Aorta (tissue), 5 donors: ENCODE results near the gene CDA. TPM values are rescaled to one million over a fixed set of nuclear protein-coding genes. Genes with fewer than 3 reads are reported as not detected.

Experiments
- ATAC-seq: fragments of 200-7000 bp; cut with Tn5 transposase; one replicate; pipeline ENCODE4 v1.9.1; 2022; ENCODE audit warnings: moderate library complexity; ENCODE audit not compliant: low FRiP score
- DNase-seq, 2 donors: peaks; one replicate each; pipeline ENCODE4 v3.0.0-alpha.2; 2020
- H3K27ac ChIP-seq, 2 donors: one replicate each; pipeline ENCODE4 v1.5.1; 2013; ENCODE audit warnings: low read length in 2 of 2, mild to moderate bottlenecking in 2 of 2, moderate library complexity in 2 of 2, control low read depth in 1 of 2, inconsistent platforms in 1 of 2, low read depth in 1 of 2
- H3K27me3 ChIP-seq, 2 donors: one replicate each; pipeline ENCODE4 v1.6.1; 2013; ENCODE audit warnings: control low read depth in 1 of 2, low read length in 1 of 2, mild to moderate bottlenecking in 1 of 2, moderate library complexity in 1 of 2; ENCODE audit not compliant: insufficient read depth in 2 of 2, control insufficient read depth in 1 of 2
- H3K36me3 ChIP-seq, 2 donors: one replicate each; pipeline ENCODE4 v1.6.1; 2013; ENCODE audit warnings: control low read depth in 1 of 2, low read length in 1 of 2, mild to moderate bottlenecking in 1 of 2; ENCODE audit not compliant: insufficient read depth in 2 of 2, control insufficient read depth in 1 of 2
- H3K4me1 ChIP-seq, 2 donors: one replicate each; pipeline ENCODE4 v1.6.1; 2013; ENCODE audit warnings: low read length in 2 of 2, control low read depth in 1 of 2, mild to moderate bottlenecking in 1 of 2, moderate library complexity in 1 of 2; ENCODE audit not compliant: insufficient read depth in 2 of 2, control insufficient read depth in 1 of 2
- H3K4me3 ChIP-seq, 2 donors: one replicate each; pipeline ENCODE4 v1.5.1; 2013; ENCODE audit warnings: low read length in 2 of 2, control low read depth in 1 of 2, mild to moderate bottlenecking in 1 of 2
- H3K9me3 ChIP-seq: one replicate; pipeline ENCODE4 v1.6.1; 2013; ENCODE audit warnings: mild to moderate bottlenecking, low read length; ENCODE audit not compliant: control insufficient read depth
- WGBS, 2 donors: extraction: QIAGEN DNeasy Blood & Tissue Kit; methylation state at CpG; one replicate each; pipeline ENCODE4 v1.1.7; 2013; 5-methylcytosine and 5-hydroxymethylcytosine counted together
- intact Hi-C, 2 donors: fragments of 100-400 bp; cut with DNase I; formaldehyde crosslinking; loops; one replicate each; pipeline versions ENCODE4 v1.14.2 to v1.15.0; 2022
- polyA plus RNA-seq, 2 donors: library from polyadenylated mRNA; stranded (reverse); fragments of 200-250 nt; gene quantifications; one replicate each; pipeline ENCODE4 v1.2.3, GENCODE V29; 2013
- total RNA-seq, 2 donors: library from RNA; stranded (reverse); fragmentation: NEBNext Ultra II Directional; extraction: Animal tissue kit (Norgen Biotek cat#: 25700); gene quantifications; one replicate each; pipeline ENCODE4 v1.2.1, GENCODE V29; 2021
- donor health status: healthy with polysubstance abuse.
- donor health status: Bipolar disorder and iron deficiency.
- donor health status: DM: no; HTN: no; CAD: no.
- donor health status: DM: no; HTN: no; CAD: no.
- donor health status: DM: yes; HTN: yes; CAD: no.

Gene CDA
- total and polyA plus RNA-seq, 4 donors, result 5.3 to 16.2 (median 7.2) TPM

DNA sequence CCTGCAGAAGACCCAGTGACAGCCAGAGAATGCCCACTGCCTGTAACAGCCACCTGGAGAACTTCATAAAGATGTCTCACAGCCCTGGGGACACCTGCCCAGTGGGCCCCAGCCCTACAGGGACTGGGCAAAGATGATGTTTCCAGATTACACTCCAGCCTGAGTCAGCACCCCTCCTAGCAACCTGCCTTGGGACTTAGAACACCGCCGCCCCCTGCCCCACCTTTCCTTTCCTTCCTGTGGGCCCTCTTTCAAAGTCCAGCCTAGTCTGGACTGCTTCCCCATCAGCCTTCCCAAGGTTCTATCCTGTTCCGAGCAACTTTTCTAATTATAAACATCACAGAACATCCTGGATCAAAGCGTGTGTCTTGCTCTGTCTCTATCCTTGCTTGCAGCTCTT is 29.7 kb downstream of the CDA start:
- Histone ChIP-seq H3K36me3 (no peaks in the 10 kb centered on the region), H3K4me1 (no peaks in the 10 kb centered on the region), H3K9me3 (no peaks in the 10 kb centered on the region), H3K27me3 (no peaks in the 10 kb centered on the region), H3K27ac (no peak overlapping the region), H3K4me3 (no peak overlapping the region)
- 73 to 74% methylated on average over 4 of the region's 4 CpGs for WGBS, 2 donors
- DNase-seq (no peak), ATAC-seq (no peak)
- intact Hi-C loops, result no loop called here

DNA sequence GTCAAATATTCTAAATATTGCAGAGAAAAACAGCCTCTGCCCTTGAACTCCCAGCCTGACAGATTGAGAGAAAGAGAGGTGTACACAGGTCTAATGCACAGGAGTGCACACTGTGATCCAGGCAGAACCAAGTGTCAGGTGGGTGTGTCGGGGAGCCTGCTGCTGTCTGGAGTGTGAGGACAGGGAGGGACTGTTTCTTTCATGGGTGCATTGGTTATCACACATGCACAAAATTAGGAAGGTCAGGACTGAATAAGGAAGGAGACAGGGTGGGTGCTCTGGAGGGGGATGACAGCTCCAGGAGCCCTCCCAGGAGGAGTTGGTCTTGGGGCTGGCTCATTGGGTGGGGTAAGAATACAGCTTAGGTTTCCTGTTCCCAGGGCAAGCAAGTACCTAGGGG is 31.1 kb downstream of the CDA start:
- H3K4me3 ChIP-seq, result no peak overlapping the region
- H3K36me3 ChIP-seq, result no peaks in the 10 kb centered on the region
- WGBS, 2 donors, result 74 to 80% methylated on average over 1 of the region's 1 CpG
- no peak overlapping the region for H3K27ac ChIP-seq
- no peaks in the 10 kb centered on the region for H3K9me3 ChIP-seq
- ATAC-seq, result no peak
- no peaks in the 10 kb centered on the region for H3K4me1 ChIP-seq
- DNase-seq, result no peak
- no peaks in the 10 kb centered on the region for H3K27me3 ChIP-seq
- intact Hi-C loops, result no loop called here

DNA sequence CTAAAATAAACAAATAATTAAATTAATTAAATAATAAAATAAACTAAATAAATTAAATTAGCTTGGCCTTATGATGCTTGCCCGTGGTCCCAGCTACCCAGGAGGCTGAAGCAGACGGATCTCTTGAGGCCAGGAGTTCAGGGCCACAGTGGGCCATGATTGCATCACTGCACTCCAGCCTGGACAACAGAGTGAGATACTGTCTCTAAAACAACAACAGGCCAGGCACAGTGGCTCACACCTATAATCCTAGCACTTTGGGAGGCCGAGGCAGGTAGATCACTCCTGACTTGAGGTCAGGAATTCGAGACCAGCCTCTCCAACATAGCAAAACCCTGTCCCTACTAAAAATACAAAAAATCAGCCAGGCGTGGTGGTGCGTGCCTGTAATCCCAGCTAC is 32.1 kb downstream of the CDA start:
- no peak for DNase-seq
- ATAC-seq, result no peak
- no peak overlapping the region for H3K4me3 ChIP-seq
- intact Hi-C loops, result no loop called here
- WGBS, 2 donors, result 78 to 95% methylated on average over 6 of the region's 6 CpGs
- no peak overlapping the region for H3K27ac ChIP-seq
- no peaks in the 10 kb centered on the region for H3K9me3 ChIP-seq
- no peaks in the 10 kb centered on the region for H3K4me1 ChIP-seq
- no peaks in the 10 kb centered on the region for H3K27me3 ChIP-seq
- no peaks in the 10 kb centered on the region for H3K36me3 ChIP-seq

DNA sequence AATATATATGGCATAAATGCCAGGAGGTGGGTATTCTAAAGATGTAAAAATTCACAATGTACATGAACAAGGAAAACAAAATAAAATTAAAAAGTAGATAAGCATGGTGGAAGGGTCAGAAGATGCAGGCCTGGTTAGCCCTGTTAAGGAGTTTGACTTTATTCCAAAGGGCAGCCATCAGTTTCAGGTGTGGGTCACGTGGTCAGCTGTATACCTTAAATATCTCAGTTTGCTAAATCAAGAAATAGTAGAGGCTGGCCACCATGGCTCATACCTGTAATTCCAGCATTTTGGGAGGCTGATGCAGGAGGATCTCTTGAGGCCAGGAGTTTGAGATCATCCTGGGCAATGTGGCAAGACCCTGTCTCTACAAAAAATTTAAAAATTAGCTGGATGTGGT is 35.8 kb downstream of the CDA start:
- no peak for DNase-seq
- H3K36me3 ChIP-seq, result no peaks in the 10 kb centered on the region
- WGBS, 2 donors, result 67 to 82% methylated on average over 1 of the region's 1 CpG
- intact Hi-C loops, result no loop called here
- H3K27ac ChIP-seq, result no peak overlapping the region
- H3K4me1 ChIP-seq, result no peaks in the 10 kb centered on the region
- H3K4me3 ChIP-seq, result no peak overlapping the region
- H3K27me3 ChIP-seq, result no peaks in the 10 kb centered on the region
- no peak for ATAC-seq
- no peaks in the 10 kb centered on the region for H3K9me3 ChIP-seq

DNA sequence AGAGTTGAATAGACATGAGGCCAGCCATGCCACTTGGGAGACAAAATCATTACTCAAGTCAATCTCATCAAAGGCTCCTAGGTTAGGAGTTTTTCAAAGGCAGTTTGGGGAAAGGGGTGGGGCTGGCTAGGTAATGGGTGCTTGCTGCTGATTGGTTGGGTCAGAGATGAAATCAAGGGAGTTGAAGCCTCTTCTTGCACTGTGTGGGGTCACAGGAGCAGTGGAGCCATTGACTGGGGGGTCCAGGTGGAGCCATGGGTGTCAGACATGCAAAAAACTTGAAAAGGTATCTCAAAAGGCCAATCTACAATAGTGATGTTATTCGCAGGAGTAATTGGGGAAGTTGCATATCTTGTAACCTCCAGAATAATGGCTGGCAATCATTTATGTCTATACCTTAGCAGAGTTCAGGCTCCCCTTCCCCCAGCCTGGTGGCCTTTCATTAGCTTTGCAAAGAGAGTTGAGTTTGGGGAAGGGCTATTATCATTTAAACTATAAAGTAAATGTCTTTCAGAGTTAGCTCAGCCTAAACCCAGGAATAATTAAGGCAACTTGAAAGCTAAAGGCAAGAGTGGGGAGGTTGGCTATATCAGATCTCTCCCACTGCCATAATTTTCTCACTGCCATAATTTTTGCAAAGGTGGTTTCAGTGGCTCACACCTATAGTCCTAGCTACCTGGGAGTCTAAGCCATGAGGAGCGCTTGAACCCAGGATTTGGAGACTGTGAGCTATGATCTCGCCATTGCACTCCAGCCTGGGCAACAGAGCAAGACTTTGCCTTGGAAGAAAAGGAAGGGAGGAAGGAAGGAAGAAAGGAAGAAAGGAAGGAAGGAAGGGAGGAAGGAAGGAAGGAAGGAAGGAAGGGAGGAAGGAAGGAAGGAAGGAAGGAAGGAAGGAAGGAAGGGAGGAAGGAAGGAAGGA is 36.5 kb downstream of the CDA start:
- Histone ChIP-seq H3K27me3 (no peaks in the 10 kb centered on the region), H3K9me3 (no peaks in the 10 kb centered on the region), H3K27ac (no peak overlapping the region), H3K36me3 (no peaks in the 10 kb centered on the region), H3K4me1 (no peaks in the 10 kb centered on the region), H3K4me3 (no peak overlapping the region)
- WGBS, 2 donors, result 68 to 70% methylated on average over 3 of the region's 3 CpGs
- no peak for ATAC-seq
- intact Hi-C loops, result no loop called here
- DNase-seq, result no peak

DNA sequence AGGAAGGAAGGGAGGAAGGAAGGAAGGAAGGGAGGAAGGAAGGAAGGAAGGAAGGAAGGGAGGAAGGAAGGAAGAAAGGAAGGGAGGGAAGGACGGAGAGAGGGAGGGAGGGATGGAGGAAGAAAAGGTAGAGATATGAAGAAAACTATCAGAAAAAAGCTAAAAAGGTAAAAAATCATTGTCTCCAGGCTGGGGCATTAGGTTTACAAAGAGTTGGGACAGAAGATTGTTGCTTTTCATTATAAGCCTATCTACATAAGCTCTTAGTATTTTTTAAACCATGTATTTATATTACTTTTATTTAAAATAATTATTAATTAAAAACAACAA is 37.2 kb downstream of the CDA start:
- Histone ChIP-seq H3K4me3 (no peak overlapping the region), H3K36me3 (no peaks in the 10 kb centered on the region), H3K27me3 (no peaks in the 10 kb centered on the region), H3K27ac (no peak overlapping the region), H3K9me3 (no peaks in the 10 kb centered on the region), H3K4me1 (no peaks in the 10 kb centered on the region)
- intact Hi-C loops, result no loop called here
- ATAC-seq, result no peak
- no peak for DNase-seq
- 66 to 80% methylated on average over 1 of the region's 1 CpG for WGBS, 2 donors

DNA sequence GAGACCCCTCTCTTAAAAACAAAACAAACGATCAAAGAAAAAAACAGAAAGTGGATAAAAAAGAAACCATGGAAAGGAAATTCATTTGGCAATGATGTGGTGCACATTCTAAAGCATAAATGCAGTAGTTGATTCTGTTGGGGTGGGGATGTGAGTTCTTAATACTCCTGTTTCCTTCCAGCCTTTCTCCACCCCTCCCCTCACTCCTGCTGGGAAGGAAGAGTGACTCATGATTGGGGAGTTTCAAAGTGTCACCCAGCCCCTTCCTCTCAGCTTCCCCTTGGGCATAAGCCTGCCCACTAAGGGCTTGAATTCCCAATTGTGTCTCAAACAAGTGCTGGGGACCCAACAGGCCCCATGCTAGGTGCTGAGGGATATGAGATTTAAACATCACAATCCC is 37.6 kb downstream of the CDA start:
- H3K36me3 ChIP-seq, result no peaks in the 10 kb centered on the region
- intact Hi-C loops, result no loop called here
- no peaks in the 10 kb centered on the region for H3K4me1 ChIP-seq
- H3K4me3 ChIP-seq, result no peak overlapping the region
- no peak overlapping the region for H3K27ac ChIP-seq
- WGBS, 2 donors, result 53 to 64% methylated on average over 1 of the region's 1 CpG
- ATAC-seq, result no peak
- no peak for DNase-seq
- no peaks in the 10 kb centered on the region for H3K27me3 ChIP-seq
- no peaks in the 10 kb centered on the region for H3K9me3 ChIP-seq

DNA sequence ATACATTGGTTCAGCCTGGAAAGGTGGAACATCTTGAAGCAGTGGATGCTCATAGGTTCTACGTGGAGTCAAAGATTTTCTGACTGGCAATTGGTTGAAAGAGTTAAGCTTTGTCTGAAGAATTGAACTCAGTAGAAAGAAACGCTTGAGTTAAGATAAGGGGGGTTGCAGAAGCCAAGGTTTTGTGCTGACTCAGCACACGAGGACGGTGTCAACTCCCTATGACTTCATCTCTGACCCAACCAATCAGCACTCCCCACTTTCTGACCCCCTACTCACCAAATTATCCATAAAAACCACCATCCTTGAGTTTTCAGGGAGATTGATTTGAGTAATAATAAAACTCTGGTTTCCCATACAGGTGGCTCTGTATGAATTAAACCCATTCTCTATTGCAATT is 41.8 kb downstream of the CDA start:
- no peaks in the 10 kb centered on the region for H3K9me3 ChIP-seq
- intact Hi-C loops, result loop anchor here in 1 of 2 donors (5.0 kb wide), 1 partner anchor 53 kb away; no protein-coding TSS in a partner anchor
- ATAC-seq (no peak), DNase-seq (no peak)
- no peaks in the 10 kb centered on the region for H3K36me3 ChIP-seq
- WGBS, 2 donors, result 10 to 14% methylated on average over 4 of the region's 4 CpGs
- H3K4me3 ChIP-seq, result no peak overlapping the region
- H3K4me1 ChIP-seq, result peaks cover 0 to 6% of the 10 kb centered on the region in 2 donors
- H3K27me3 ChIP-seq, result no peaks in the 10 kb centered on the region
- no peak overlapping the region for H3K27ac ChIP-seq

DNA sequence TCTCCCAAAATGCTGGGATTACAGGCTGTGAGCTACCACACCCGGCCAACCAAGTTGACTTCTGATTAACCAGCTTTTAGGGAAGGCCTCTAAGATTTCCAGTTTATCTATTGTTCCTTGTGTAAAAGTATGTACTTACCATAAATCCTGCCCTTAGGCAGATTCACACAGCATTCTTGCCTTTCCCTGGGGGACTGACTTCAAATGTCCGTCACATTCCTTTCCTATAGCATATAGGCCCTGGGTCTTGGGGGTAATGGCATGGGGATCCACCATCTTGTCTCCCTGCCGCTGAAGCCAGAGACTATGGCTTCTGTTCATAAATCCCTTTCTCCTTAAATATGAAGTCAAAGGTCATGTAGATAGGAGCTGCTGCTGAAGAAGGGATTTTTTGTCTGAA is 43.5 kb downstream of the CDA start:
- Histone ChIP-seq H3K4me3 (no peak overlapping the region), H3K36me3 (no peaks in the 10 kb centered on the region), H3K27ac (no peak overlapping the region), H3K9me3 (no peaks in the 10 kb centered on the region), H3K27me3 (no peaks in the 10 kb centered on the region), H3K4me1 (peaks cover 0 to 6% of the 10 kb centered on the region in 2 donors)
- intact Hi-C loops, result loop anchor here in 1 of 2 donors (5.0 kb wide), 1 partner anchor 55 kb away; no protein-coding TSS in a partner anchor
- ATAC-seq (no peak), DNase-seq (no peak)
- 78 to 82% methylated on average over 3 of the region's 3 CpGs for WGBS, 2 donors
